Esophagus squamous epithelium (tissue), 5 donors: Measurements from ENCODE around the gene TLNRD1. TPM values are rescaled to one million over a fixed set of nuclear protein-coding genes. Genes with fewer than 3 reads are reported as not detected.
A peak's percentile ranks its signal among the peaks of the same experiment; 100 is the strongest.

Source experiments
- DNase-seq: peaks from one replicate; lab custom pipeline; 2025; lab: John Stamatoyannopoulos, UW
- H3K27ac ChIP-seq, 4 donors: fragments of 200-600 bp; sonication (generic); one replicate each; pipeline ENCODE4 v1.5.1; 2016 to 2019; ENCODE audit warnings: mild to moderate bottlenecking in 1 of 4
- H3K27me3 ChIP-seq, 4 donors: fragments of 200-600 bp; sonication (generic); 1 replicate in 3 of 4; 2 replicates in 1 of 4; pipeline versions ENCODE4 v1.5.1 to v1.6.0; 2017 to 2021; ENCODE audit warnings: antibody characterized with exemption in 1 of 4
- H3K36me3 ChIP-seq, 3 donors: fragments of 200-600 bp; sonication (generic); one replicate each; pipeline ENCODE4 v1.5.1; 2016 to 2019
- H3K4me1 ChIP-seq, 3 donors: fragments of 200-600 bp; sonication (generic); one replicate each; pipeline ENCODE4 v1.5.1; 2017 to 2019
- H3K4me3 ChIP-seq, 4 donors: fragments of 200-600 bp; sonication (generic); 1 replicate in 3 of 4; 2 replicates in 1 of 4; pipeline ENCODE4 v1.5.1; 2016 to 2019; ENCODE audit warnings: mild to moderate bottlenecking in 2 of 4, moderate library complexity in 1 of 4
- H3K9me3 ChIP-seq, 3 donors: fragments of 200-600 bp; sonication (generic); one replicate each; pipeline ENCODE4 v1.5.1; 2016 to 2019
- POLR2A ChIP-seq, 4 donors: fragments of 450-650 bp; IDR thresholded peaks; one replicate each; pipeline ENCODE4 v1.6.1; 2017; ENCODE audit warnings: antibody characterized with exemption in 4 of 4, mild to moderate bottlenecking in 4 of 4, moderate library complexity in 3 of 4
- WGBS, 2 donors: methylation state at CpG; one replicate each; pipeline ENCODE4 v1.1.5; 2018; 5-methylcytosine and 5-hydroxymethylcytosine counted together
- intact Hi-C: fragments of 100-400 bp; cut with DNase I; formaldehyde crosslinking; loops from one replicate; pipeline ENCODE4 v1.15.0; 2022
- total RNA-seq, 4 donors: library from RNA; depleted of rRNA; stranded (reverse); fragments of >200 nt; gene quantifications; one replicate each; pipeline ENCODE4 v1.1.0, GENCODE V29; 2016
- TF ChIP-seq, protein P1 (sequence below), 6 experiments: fragments of 450-650 bp in 4 of 6; fragments of 200-600 bp in 2 of 6; sonication (generic) in 2 of 6; IDR thresholded peaks; one replicate each; pipeline ENCODE4 v1.5.1; 2016 to 2019; ENCODE audit warnings: antibody characterized with exemption in 6 of 6, mild to moderate bottlenecking in 4 of 6, moderate library complexity in 4 of 6
- donor health status: DM: yes; HTN: yes; CAD: no.

Gene TLNRD1
- total RNA-seq, 4 donors from 2014 or later, result 17.2 to 57.8 (median 22.6) TPM

DNA sequence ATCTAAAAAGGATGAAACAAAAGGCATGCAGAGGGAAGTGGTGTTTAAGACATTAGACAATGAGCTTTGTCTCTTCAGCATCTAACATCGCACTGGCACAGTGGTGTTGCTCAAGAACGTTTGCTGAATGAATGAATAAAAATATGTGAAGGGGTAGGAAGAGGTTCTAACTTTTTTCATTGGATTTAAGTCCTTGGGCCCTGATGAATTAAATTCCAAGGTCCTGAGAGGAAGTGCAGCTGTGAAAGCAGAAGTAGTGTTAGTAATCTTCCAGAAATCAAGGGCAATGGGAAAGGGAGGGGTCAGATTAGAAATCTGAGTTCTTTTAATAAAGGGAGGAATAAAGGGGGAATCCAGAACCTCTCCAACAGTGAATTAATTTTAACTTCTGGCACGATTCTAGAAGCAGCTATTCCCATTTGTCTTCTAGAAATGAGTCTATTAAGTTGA is 29.6 kb downstream of the TLNRD1 start:
- peaks cover 0 to 4% (median 0%) of the 10 kb centered on the region in 3 donors for H3K9me3 ChIP-seq
- intact Hi-C loops, result no loop called here
- 50 to 71% methylated on average over 3 of the region's 3 CpGs for WGBS, 2 donors
- H3K4me1 ChIP-seq, result peaks cover 0 to 34% (median 15%) of the 10 kb centered on the region in 3 donors
- TF ChIP-seq, protein P1, sequence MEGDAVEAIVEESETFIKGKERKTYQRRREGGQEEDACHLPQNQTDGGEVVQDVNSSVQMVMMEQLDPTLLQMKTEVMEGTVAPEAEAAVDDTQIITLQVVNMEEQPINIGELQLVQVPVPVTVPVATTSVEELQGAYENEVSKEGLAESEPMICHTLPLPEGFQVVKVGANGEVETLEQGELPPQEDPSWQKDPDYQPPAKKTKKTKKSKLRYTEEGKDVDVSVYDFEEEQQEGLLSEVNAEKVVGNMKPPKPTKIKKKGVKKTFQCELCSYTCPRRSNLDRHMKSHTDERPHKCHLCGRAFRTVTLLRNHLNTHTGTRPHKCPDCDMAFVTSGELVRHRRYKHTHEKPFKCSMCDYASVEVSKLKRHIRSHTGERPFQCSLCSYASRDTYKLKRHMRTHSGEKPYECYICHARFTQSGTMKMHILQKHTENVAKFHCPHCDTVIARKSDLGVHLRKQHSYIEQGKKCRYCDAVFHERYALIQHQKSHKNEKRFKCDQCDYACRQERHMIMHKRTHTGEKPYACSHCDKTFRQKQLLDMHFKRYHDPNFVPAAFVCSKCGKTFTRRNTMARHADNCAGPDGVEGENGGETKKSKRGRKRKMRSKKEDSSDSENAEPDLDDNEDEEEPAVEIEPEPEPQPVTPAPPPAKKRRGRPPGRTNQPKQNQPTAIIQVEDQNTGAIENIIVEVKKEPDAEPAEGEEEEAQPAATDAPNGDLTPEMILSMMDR (IDR thresholded peaks at IDR 0.05), result no peak
- no peak for TF ChIP-seq POLR2A (IDR thresholded peaks at IDR 0.05)
- peak overlapping the region in 2 of 4 donors; percentile 4 to 50 for H3K27ac ChIP-seq
- DNase-seq, result no peak
- no peaks in the 10 kb centered on the region for H3K36me3 ChIP-seq
- no peaks in the 10 kb centered on the region for H3K27me3 ChIP-seq
- no peak overlapping the region for H3K4me3 ChIP-seq

DNA sequence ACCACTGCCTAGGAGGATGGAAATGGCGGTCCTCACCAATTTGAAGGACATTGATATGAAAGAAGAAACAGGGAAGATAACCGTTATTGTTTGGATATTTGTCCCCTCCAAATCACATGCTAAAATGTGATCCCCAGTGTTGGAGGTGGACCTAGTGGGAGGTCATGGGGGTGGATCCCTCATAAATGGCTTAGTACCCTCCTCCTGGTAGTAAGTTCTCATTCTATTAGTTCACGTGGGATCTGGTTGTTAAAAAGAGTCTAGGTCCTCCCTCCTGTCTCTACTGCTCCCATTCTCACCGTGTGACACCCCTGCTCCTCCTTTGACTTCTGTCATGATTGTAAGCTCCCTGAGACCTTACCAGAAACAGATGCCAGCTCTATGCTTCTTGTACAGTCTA is 30.5 kb downstream of the TLNRD1 start:
- H3K27me3 ChIP-seq, result no peaks in the 10 kb centered on the region
- H3K36me3 ChIP-seq, result no peaks in the 10 kb centered on the region
- WGBS, 2 donors, result 87 to 98% methylated on average over 4 of the region's 4 CpGs
- no peak overlapping the region for H3K4me3 ChIP-seq
- no peak overlapping the region for H3K27ac ChIP-seq
- peaks cover 0 to 34% (median 15%) of the 10 kb centered on the region in 3 donors for H3K4me1 ChIP-seq
- TF ChIP-seq POLR2A (IDR thresholded peaks at IDR 0.05), result no peak
- TF ChIP-seq, protein P1 (IDR thresholded peaks at IDR 0.05), result no peak
- no peak for DNase-seq
- H3K9me3 ChIP-seq, result peaks cover 0 to 4% (median 0%) of the 10 kb centered on the region in 3 donors
- intact Hi-C loops, result no loop called here

DNA sequence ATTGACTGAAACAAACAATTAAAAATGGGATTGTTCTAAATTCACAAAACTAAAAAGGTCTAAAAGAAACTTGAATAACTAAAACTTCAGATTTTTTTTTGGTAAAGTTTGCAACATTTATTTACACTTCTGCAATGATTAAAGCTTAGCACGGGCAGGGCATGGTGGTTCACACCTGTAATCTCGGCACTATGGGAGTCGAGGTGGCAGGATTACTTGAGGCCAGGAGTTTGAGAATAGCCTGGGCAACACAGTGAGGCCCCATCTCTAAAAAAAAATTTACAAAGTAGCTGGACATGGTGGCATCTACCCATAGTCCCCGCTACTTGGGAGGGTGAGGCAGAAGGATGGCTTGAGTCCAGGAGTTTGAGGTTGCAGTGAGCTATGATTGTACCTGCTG is 31.6 kb downstream of the TLNRD1 start:
- no peaks in the 10 kb centered on the region for H3K36me3 ChIP-seq
- no peak for DNase-seq
- H3K4me1 ChIP-seq, result peaks cover 0 to 34% (median 15%) of the 10 kb centered on the region in 3 donors
- no peak for TF ChIP-seq POLR2A (IDR thresholded peaks at IDR 0.05)
- TF ChIP-seq, protein P1 (IDR thresholded peaks at IDR 0.05), result no peak
- intact Hi-C loops, result no loop called here
- WGBS, 2 donors, result 53 to 77% methylated on average over 4 of the region's 4 CpGs
- H3K4me3 ChIP-seq, result no peak overlapping the region
- H3K27me3 ChIP-seq, result no peaks in the 10 kb centered on the region
- peaks cover 0 to 4% (median 0%) of the 10 kb centered on the region in 3 donors for H3K9me3 ChIP-seq
- no peak overlapping the region for H3K27ac ChIP-seq

DNA sequence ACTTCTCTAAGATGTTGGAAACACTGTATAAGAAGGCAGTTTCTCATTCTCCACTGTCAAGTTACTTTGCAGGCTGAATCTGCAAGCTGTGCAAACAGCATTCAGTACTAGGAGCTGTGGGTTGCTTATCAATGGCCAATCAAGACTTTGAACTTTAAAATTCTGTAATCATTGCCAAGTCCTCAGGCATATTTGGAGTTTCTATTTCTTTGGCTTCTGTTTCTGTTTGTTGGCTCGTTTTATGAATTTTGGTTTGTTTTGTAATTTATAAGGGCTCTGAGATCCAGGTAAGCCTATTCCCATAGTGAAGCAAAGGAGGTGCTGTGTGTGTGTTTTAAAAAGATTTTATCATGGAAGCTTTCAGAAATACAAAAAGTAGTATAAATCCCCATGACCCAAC is 32.1 kb downstream of the TLNRD1 start:
- Histone ChIP-seq H3K27ac (no peak overlapping the region), H3K4me1 (peaks cover 0 to 37% (median 15%) of the 10 kb centered on the region in 3 donors), H3K4me3 (no peak overlapping the region), H3K27me3 (no peaks in the 10 kb centered on the region), H3K9me3 (peaks cover 0 to 4% (median 0%) of the 10 kb centered on the region in 3 donors), H3K36me3 (no peaks in the 10 kb centered on the region)
- no peak for TF ChIP-seq POLR2A (IDR thresholded peaks at IDR 0.05)
- TF ChIP-seq, protein P1 (IDR thresholded peaks at IDR 0.05), result no peak
- DNase-seq, result no peak
- WGBS, 2 donors, result 31% methylated on average over 1 of the region's 1 CpG
- intact Hi-C loops, result no loop called here

DNA sequence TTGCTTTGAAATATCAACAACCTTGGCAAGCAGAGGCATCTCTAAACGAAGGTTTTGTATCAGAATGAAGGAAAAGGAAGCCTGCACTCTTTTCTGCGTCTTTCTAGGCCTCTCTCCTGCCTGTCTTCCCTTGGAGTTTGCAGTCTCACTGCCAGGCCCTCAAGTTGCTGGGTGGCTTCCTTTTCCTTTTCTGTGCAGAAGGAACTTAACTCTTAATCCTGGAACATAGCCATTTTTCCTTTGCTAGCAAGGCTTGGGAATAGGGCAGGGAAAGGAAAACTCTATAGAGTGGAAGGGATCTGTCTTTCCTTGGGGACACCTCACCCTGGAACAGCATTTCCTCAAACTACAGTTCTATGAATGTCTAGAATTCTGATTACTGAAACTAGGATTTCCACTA is 32.8 kb downstream of the TLNRD1 start:
- intact Hi-C loops, result no loop called here
- no peaks in the 10 kb centered on the region for H3K27me3 ChIP-seq
- no peaks in the 10 kb centered on the region for H3K36me3 ChIP-seq
- peak overlapping the region in 1 of 4 donors; percentile 11 for H3K27ac ChIP-seq
- WGBS, 2 donors, result 31 to 42% methylated on average over 2 of the region's 2 CpGs
- DNase-seq, result no peak
- no peak for TF ChIP-seq POLR2A (IDR thresholded peaks at IDR 0.05)
- TF ChIP-seq, protein P1 (IDR thresholded peaks at IDR 0.05), result no peak
- H3K4me3 ChIP-seq, result no peak overlapping the region
- peaks cover 0 to 4% (median 0%) of the 10 kb centered on the region in 3 donors for H3K9me3 ChIP-seq
- H3K4me1 ChIP-seq, result peaks cover 4 to 44% (median 20%) of the 10 kb centered on the region in 3 donors
